HepG2 (cell line): ENCODE data around the gene GRIK5. TPM values are rescaled to one million over a fixed set of nuclear protein-coding genes. Genes with fewer than 3 reads are reported as not detected.

Experiments
- BORCS8-MEF2B ChIP-seq: sonication (generic); formaldehyde crosslinking; IDR thresholded peaks from 2 replicates; pipeline ENCODE4 v1.8.0; 2022; ENCODE audit warnings: mild to moderate bottlenecking, missing genetic modification reagents
- CCDC6 ChIP-seq: sonication (generic); formaldehyde crosslinking; IDR thresholded peaks from 2 replicates; pipeline ENCODE4 v1.8.1; 2022; ENCODE audit warnings: mild to moderate bottlenecking, missing genetic modification reagents, moderate library complexity
- CENPT ChIP-seq: sonication (generic); formaldehyde crosslinking; IDR thresholded peaks from 2 replicates; pipeline ENCODE4 v1.8.0; 2022; ENCODE audit warnings: low read depth, mild to moderate bottlenecking, moderate library complexity, missing genetic modification reagents
- DMAP1 ChIP-seq: IDR thresholded peaks from 2 replicates; pipeline ENCODE4 v1.6.1; 2016
- ELF1 ChIP-seq: sonication (generic); formaldehyde crosslinking; IDR thresholded peaks from 2 replicates; pipeline ENCODE4 v1.4.0; 2020; ENCODE audit warnings: missing genetic modification reagents
- GATA4 ChIP-seq: sonication (generic); IDR thresholded peaks from 2 replicates; pipeline ENCODE4 v1.6.1; 2016; ENCODE audit warnings: antibody characterized with exemption, low read depth, borderline replicate concordance
- IKZF4 ChIP-seq: sonication (generic); formaldehyde crosslinking; IDR thresholded peaks from 2 replicates; pipeline ENCODE4 v1.5.1; 2020; ENCODE audit warnings: borderline replicate concordance, mild to moderate bottlenecking, low read depth, missing genetic modification reagents; ENCODE audit errors: not compliant biosample characterization
- KDM5A ChIP-seq: fragments of 200-600 bp; sonication (generic); IDR thresholded peaks from 2 replicates; pipeline ENCODE4 v1.7.0; 2018; ENCODE audit warnings: antibody characterized with exemption, mild to moderate bottlenecking, low read length, borderline replicate concordance
- LCORL ChIP-seq, 2 experiments: fragments of 450-650 bp in 1 of 2; sonication (generic) in 1 of 2; formaldehyde crosslinking in 1 of 2; IDR thresholded peaks; 2 replicates each; pipeline versions ENCODE4 v1.5.0 to v1.6.1; 2017 to 2020; ENCODE audit warnings: antibody characterized with exemption in 1 of 2, missing genetic modification reagents in 1 of 2
- MAFF ChIP-seq: IDR thresholded peaks from 2 replicates; pipeline ENCODE4 v1.6.1; 2011; ENCODE audit warnings: low read depth, low read length, improper control_type of control experiment
- NBN ChIP-seq: fragments of 450-650 bp; conservative IDR thresholded peaks from 2 replicates; pipeline ENCODE4 v1.6.1; 2017
- NFAT5 ChIP-seq: sonication (generic); formaldehyde crosslinking; IDR thresholded peaks from 2 replicates; pipeline ENCODE4 v1.4.0; 2020; ENCODE audit warnings: missing genetic modification reagents
- NFYC ChIP-seq: IDR thresholded peaks from 2 replicates; pipeline ENCODE4 v1.6.1; 2016; ENCODE audit warnings: missing genetic modification reagents, missing compliant biosample characterization
- RAD21 ChIP-seq: fragments of 450-650 bp; formaldehyde crosslinking; IDR thresholded peaks from 2 replicates; pipeline ENCODE4 v1.5.0; 2020; ENCODE audit warnings: mild to moderate bottlenecking
- RFXAP ChIP-seq: sonication (generic); formaldehyde crosslinking; IDR thresholded peaks from 2 replicates; pipeline ENCODE4 v1.4.0; 2020; ENCODE audit warnings: missing genetic modification reagents, borderline replicate concordance
- SOX5 ChIP-seq: IDR thresholded peaks from 2 replicates; pipeline ENCODE4 v1.6.1; 2016; ENCODE audit warnings: borderline replicate concordance
- SP4 ChIP-seq: sonication (generic); formaldehyde crosslinking; IDR thresholded peaks from 2 replicates; pipeline ENCODE4 v1.8.1; 2023; ENCODE audit warnings: mild to moderate bottlenecking, missing genetic modification reagents
- SRSF4 ChIP-seq: fragments of 200-400 bp; formaldehyde crosslinking; IDR thresholded peaks from one replicate; pipeline ENCODE4 v1.6.1; 2018; ENCODE audit warnings: mild to moderate bottlenecking, low read depth, low read length, moderate library complexity; ENCODE audit not compliant: poor library complexity, severe bottlenecking
- STAT5B ChIP-seq: sonication (generic); formaldehyde crosslinking; IDR thresholded peaks from 2 replicates; pipeline ENCODE4 v1.4.0; 2020; ENCODE audit warnings: missing genetic modification reagents
- TRIM24 ChIP-seq: sonication (generic); formaldehyde crosslinking; IDR thresholded peaks from 2 replicates; pipeline ENCODE4 v1.8.0; 2022; ENCODE audit warnings: mild to moderate bottlenecking, missing genetic modification reagents
- XRCC5 ChIP-seq: fragments of 200-400 bp; formaldehyde crosslinking; optimal IDR thresholded peaks from 2 replicates; pipeline ENCODE3; 2017; ENCODE audit warnings: mild to moderate bottlenecking, low read length
- ZFX ChIP-seq: sonication (generic); formaldehyde crosslinking; IDR thresholded peaks from 2 replicates; pipeline ENCODE4 v1.4.0; 2020; ENCODE audit warnings: mild to moderate bottlenecking, low read depth, missing genetic modification reagents, moderate library complexity
- ZNF274 ChIP-seq: sonication (generic); formaldehyde crosslinking; IDR thresholded peaks from 2 replicates; pipeline ENCODE4 v1.5.1; 2020; ENCODE audit warnings: mild to moderate bottlenecking, missing genetic modification reagents
- ZNF547 ChIP-seq: sonication (generic); formaldehyde crosslinking; IDR thresholded peaks from 2 replicates; pipeline ENCODE4 v1.5.1; 2020; ENCODE audit warnings: mild to moderate bottlenecking, missing genetic modification reagents
- ZNF7 ChIP-seq: IDR thresholded peaks from 2 replicates; pipeline ENCODE4 v1.6.1; 2016; ENCODE audit warnings: missing biosample characterization, missing genetic modification reagents
- ZNF878 ChIP-seq: sonication (generic); formaldehyde crosslinking; IDR thresholded peaks from 2 replicates; pipeline ENCODE4 v1.8.1; 2023; ENCODE audit warnings: mild to moderate bottlenecking, missing genetic modification reagents, moderate library complexity
- polyA plus RNA-seq, 8 experiments: library from polyadenylated mRNA; depleted of rRNA in 3 of 8; stranded (reverse) in 7 of 8; unstranded in 1 of 8; fragments of >200 nt; fragmentation: Illumina TruSeq in 4 of 8; extraction: Trizol in 4 of 8; gene quantifications; 2 replicates each; pipeline versions ENCODE4 v1.2.1 to v1.2.3, GENCODE V29; 2011 to 2016; ENCODE audit warnings: low read depth in 4 of 8, missing spikeins in 1 of 8, mixed read lengths in 1 of 8; ENCODE audit not compliant: insufficient read depth in 1 of 8
- total RNA-seq, 5 experiments: library from RNA; depleted of rRNA; stranded (reverse); fragments of >200 nt; fragmentation: Illumina TruSeq; extraction: Trizol; gene quantifications; 2 replicates each; pipeline ENCODE4 v1.2.3, GENCODE V29; 2016; ENCODE audit warnings: low read depth in 1 of 5
- TF ChIP-seq, protein P1 (sequence below): sonication (generic); formaldehyde crosslinking; conservative IDR thresholded peaks from 2 replicates; pipeline ENCODE4 v1.4.0; 2020; ENCODE audit warnings: missing genetic modification reagents

Gene GRIK5
- total and polyA plus RNA-seq, 2 of the 13 experiments (the other 11 are each of a cell fraction or from before 2014, with no cell fraction given), result not detected

- TF ChIP-seq NFAT5, result no peak
- TF ChIP-seq MAFF, result no peak
- no peak for TF ChIP-seq CCDC6 (CRISPR knock-in tag)
- no peak for TF ChIP-seq DMAP1
- TF ChIP-seq ZNF547, result peak; percentile 24; the same call in 1 of the 2 replicates
- TF ChIP-seq ZNF274 (CRISPR knock-in tag), result no peak
- TF ChIP-seq XRCC5, result peak; percentile 86
- TF ChIP-seq GATA4, result no peak
- 0 out of 2 replicates have a peak, but pooled peaks have one; percentile 5 for TF ChIP-seq SP4
- no peak; the same call in 1 of the 2 replicates for TF ChIP-seq KDM5A
- TF ChIP-seq CENPT (CRISPR knock-in tag), result no peak
- TF ChIP-seq RAD21 (CRISPR knock-in tag), result peak; percentile 45
- no peak for TF ChIP-seq LCORL (IDR thresholded peaks at IDR 0.05)
- 0 out of 2 replicates have a peak, but pooled peaks have one; percentile 14 for TF ChIP-seq LCORL (CRISPR knock-in tag; IDR thresholded peaks at IDR 0.05)
- TF ChIP-seq ZNF7, result no peak
- TF ChIP-seq ZFX, result 0 out of 2 replicates have a peak, but pooled peaks have one; percentile 8
- TF ChIP-seq SOX5 (CRISPR knock-in tag), result no peak
- TF ChIP-seq TRIM24 (CRISPR knock-in tag), result no peak
- TF ChIP-seq NFYC (CRISPR knock-in tag), result no peak
- no peak for TF ChIP-seq BORCS8-MEF2B
- TF ChIP-seq, protein P1, sequence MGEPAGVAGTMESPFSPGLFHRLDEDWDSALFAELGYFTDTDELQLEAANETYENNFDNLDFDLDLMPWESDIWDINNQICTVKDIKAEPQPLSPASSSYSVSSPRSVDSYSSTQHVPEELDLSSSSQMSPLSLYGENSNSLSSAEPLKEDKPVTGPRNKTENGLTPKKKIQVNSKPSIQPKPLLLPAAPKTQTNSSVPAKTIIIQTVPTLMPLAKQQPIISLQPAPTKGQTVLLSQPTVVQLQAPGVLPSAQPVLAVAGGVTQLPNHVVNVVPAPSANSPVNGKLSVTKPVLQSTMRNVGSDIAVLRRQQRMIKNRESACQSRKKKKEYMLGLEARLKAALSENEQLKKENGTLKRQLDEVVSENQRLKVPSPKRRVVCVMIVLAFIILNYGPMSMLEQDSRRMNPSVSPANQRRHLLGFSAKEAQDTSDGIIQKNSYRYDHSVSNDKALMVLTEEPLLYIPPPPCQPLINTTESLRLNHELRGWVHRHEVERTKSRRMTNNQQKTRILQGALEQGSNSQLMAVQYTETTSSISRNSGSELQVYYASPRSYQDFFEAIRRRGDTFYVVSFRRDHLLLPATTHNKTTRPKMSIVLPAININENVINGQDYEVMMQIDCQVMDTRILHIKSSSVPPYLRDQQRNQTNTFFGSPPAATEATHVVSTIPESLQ (CRISPR knock-in tag), result no peak
- no peak for TF ChIP-seq STAT5B (CRISPR knock-in tag)
- no peak for TF ChIP-seq SRSF4
- TF ChIP-seq IKZF4 (CRISPR knock-in tag), result no peak
- TF ChIP-seq NBN, result no peak
- TF ChIP-seq ELF1 (CRISPR knock-in tag), result peak; percentile 46
- TF ChIP-seq RFXAP (CRISPR knock-in tag), result no peak
- no peak for TF ChIP-seq ZNF878 (CRISPR knock-in tag)
These were observed 112.1 kb downstream of the GRIK5 start (continued) for GRCh38 chr19:41957838-41958366.
